ENCODE measurements around the gene DENND4A. TPM values are rescaled to one million over a fixed set of nuclear protein-coding genes. Genes with fewer than 3 reads are reported as not detected.

The DENND4A gene
- total RNA-seq, 4 donors from 2014 or later, result 21.6 to 54.0 (median 35.9) TPM

DNA sequence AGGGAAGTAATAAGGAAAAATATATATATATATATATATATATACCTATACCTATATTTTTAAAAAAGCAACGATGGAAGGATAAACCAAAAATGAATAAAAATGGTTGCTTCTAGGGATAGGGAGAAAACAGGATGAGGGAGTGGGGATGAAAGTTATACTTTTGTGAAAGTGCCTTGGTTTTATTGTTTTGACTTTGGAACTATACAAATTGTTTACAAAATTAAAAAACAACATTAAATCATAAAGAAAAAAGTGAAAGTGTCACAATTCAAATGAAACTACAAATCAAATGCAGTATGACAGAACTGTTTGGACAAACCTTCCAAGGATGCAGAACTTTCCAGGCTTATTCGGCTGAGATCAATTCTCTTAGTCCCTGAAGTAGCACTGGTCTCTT, 116.0 kb downstream of the DENND4A start:
- TF ChIP-seq POLR2A (IDR thresholded peaks at IDR 0.05), result no peak
- TF ChIP-seq, protein P1, sequence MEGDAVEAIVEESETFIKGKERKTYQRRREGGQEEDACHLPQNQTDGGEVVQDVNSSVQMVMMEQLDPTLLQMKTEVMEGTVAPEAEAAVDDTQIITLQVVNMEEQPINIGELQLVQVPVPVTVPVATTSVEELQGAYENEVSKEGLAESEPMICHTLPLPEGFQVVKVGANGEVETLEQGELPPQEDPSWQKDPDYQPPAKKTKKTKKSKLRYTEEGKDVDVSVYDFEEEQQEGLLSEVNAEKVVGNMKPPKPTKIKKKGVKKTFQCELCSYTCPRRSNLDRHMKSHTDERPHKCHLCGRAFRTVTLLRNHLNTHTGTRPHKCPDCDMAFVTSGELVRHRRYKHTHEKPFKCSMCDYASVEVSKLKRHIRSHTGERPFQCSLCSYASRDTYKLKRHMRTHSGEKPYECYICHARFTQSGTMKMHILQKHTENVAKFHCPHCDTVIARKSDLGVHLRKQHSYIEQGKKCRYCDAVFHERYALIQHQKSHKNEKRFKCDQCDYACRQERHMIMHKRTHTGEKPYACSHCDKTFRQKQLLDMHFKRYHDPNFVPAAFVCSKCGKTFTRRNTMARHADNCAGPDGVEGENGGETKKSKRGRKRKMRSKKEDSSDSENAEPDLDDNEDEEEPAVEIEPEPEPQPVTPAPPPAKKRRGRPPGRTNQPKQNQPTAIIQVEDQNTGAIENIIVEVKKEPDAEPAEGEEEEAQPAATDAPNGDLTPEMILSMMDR (IDR thresholded peaks at IDR 0.05), result no peak
- no peak for TF ChIP-seq EP300 (IDR thresholded peaks at IDR 0.05)
- Histone ChIP-seq H3K4me1 (no peaks in the 10 kb centered on the region), H3K36me3 (peaks cover 0 to 46% (median 0%) of the 10 kb centered on the region in 3 donors), H3K27me3 (no peaks in the 10 kb centered on the region), H3K9me3 (no peaks in the 10 kb centered on the region), H3K4me3 (no peak overlapping the region), H3K27ac (no peak overlapping the region)
- WGBS, 2 donors, result 75 to 85% methylated on average over 2 of the region's 2 CpGs
- no peak for DNase-seq (ENCODE audit: low spot score in 2 of 2)

DNA sequence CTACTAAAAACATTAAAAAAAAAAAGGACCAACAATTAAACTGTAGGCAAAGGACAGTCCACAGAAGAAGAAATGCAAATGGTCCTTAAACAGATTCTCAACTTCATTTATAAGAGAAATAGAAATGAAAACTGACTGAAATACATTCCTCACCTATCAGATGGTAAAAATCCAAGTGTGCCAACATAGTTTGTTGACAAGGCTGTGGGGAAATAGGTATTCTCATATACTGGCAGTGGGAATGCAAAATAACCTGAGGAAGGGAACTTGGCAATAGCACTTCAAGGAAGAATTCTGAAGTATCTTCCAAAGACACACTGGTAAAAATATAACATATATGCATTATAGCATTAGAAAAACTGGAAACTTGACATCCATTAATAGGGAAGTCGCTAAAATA, 116.5 kb downstream of the DENND4A start:
- no peak for DNase-seq (ENCODE audit: low spot score in 2 of 2)
- H3K36me3 ChIP-seq, result peaks cover 0 to 51% (median 0%) of the 10 kb centered on the region in 3 donors
- H3K4me1 ChIP-seq, result no peaks in the 10 kb centered on the region
- TF ChIP-seq, protein P1 (IDR thresholded peaks at IDR 0.05), result no peak
- TF ChIP-seq POLR2A (IDR thresholded peaks at IDR 0.05) (no peak), EP300 (IDR thresholded peaks at IDR 0.05) (no peak)
- H3K4me3 ChIP-seq, result no peak overlapping the region
- H3K27ac ChIP-seq, result no peak overlapping the region
- no peaks in the 10 kb centered on the region for H3K9me3 ChIP-seq
- 62 to 76% methylated on average over 1 of the region's 1 CpG for WGBS, 2 donors
- H3K27me3 ChIP-seq, result no peaks in the 10 kb centered on the region

DNA sequence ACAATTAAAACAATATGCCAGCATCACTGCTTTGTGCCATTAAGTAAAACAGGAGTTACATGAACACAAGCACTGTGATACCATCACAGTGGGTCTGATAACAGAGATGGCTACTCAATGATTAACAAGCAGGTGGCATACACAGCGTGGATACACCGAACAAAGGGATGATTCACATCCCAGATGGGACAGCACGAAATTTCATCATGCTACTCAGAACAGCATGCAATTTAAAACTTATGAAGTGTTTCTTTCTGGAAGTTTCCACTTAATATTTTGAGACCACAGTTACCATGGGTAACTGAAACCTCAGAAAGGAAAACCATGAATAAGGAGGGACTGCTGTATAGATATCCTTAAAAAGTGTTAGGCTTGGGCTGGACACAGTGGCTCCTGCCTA, 125.8 kb downstream of the DENND4A start:
- Histone ChIP-seq H3K27ac (no peak overlapping the region), H3K4me1 (no peaks in the 10 kb centered on the region), H3K4me3 (no peak overlapping the region), H3K9me3 (no peaks in the 10 kb centered on the region), H3K36me3 (peaks cover 0 to 90% (median 0%) of the 10 kb centered on the region in 3 donors), H3K27me3 (no peaks in the 10 kb centered on the region)
- 58 to 64% methylated on average over 3 of the region's 3 CpGs for WGBS, 2 donors
- DNase-seq (ENCODE audit: low spot score in 2 of 2), result no peak
- TF ChIP-seq, protein P1 (IDR thresholded peaks at IDR 0.05), result no peak
- TF ChIP-seq EP300 (IDR thresholded peaks at IDR 0.05), result no peak
- TF ChIP-seq POLR2A (IDR thresholded peaks at IDR 0.05), result no peak

DNA sequence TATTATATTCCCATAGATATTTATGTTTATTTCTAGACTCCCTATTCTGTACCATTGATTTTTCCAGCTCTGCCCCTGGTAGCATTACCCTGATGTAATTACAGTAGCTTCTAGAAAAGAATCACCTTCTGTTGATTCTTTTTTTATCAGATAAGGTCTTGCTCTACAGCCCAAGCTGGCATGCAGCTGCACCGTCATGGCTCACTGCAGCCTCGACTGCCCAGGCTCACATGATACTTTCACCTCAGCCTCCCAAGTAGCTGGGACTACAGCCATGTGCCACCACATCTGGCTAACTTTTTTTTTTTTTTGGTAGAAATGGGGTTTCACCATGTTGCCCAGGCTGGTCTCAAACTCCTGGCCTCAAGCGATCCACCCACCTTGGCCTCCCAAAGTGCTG, 128.6 kb downstream of the DENND4A start:
- WGBS, 2 donors, result 91 to 95% methylated on average over 3 of the region's 3 CpGs
- H3K4me1 ChIP-seq, result no peaks in the 10 kb centered on the region
- TF ChIP-seq EP300 (IDR thresholded peaks at IDR 0.05) (no peak), POLR2A (IDR thresholded peaks at IDR 0.05) (no peak)
- TF ChIP-seq, protein P1 (IDR thresholded peaks at IDR 0.05), result no peak
- no peak overlapping the region for H3K27ac ChIP-seq
- DNase-seq (ENCODE audit: low spot score in 2 of 2), result no peak
- H3K9me3 ChIP-seq, result no peaks in the 10 kb centered on the region
- peaks cover 0 to 72% (median 0%) of the 10 kb centered on the region in 3 donors for H3K36me3 ChIP-seq
- no peaks in the 10 kb centered on the region for H3K27me3 ChIP-seq
- H3K4me3 ChIP-seq, result no peak overlapping the region

DNA sequence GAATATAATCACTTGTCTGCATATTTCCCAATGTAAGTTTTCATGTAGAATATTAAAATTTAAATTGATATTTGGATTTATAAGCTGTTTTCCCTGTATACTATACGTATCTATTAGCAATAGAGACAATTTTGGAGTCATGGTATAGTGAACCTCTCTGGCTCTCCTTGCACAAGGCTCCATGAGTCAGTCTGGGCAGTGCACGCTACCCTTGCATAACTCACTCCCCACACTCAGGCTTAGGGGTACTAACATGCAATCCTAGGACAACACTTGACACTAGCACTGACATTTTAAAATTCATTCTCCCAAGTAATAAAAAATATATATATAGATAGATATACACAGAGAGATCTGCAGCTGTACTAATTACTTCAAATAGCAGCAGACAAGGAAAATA, 131.2 kb downstream of the DENND4A start:
- WGBS, 2 donors, result 88 to 89% methylated on average over 2 of the region's 2 CpGs

More for the DNA sequence above, 131.2 kb downstream of the DENND4A start:
- no peaks in the 10 kb centered on the region for H3K4me1 ChIP-seq
- no peaks in the 10 kb centered on the region for H3K27me3 ChIP-seq
- TF ChIP-seq POLR2A (IDR thresholded peaks at IDR 0.05) (no peak), EP300 (IDR thresholded peaks at IDR 0.05) (no peak)
- TF ChIP-seq, protein P1 (IDR thresholded peaks at IDR 0.05), result no peak
- H3K27ac ChIP-seq, result no peak overlapping the region
- H3K4me3 ChIP-seq, result no peak overlapping the region
- H3K9me3 ChIP-seq, result no peaks in the 10 kb centered on the region
- peaks cover 0 to 60% (median 0%) of the 10 kb centered on the region in 3 donors for H3K36me3 ChIP-seq
- no peak for DNase-seq (ENCODE audit: low spot score in 2 of 2)

Measured in tibial nerve (tissue), 4 donors.